ENCODE data around the gene ODAD3. TPM values are rescaled to one million over a fixed set of nuclear protein-coding genes. Genes with fewer than 3 reads are reported as not detected.

ODAD3 gene
- total and polyA plus RNA-seq, 2 of the 13 experiments (the other 11 are each of a cell fraction or from before 2014, with no cell fraction given): 0.04 to 0.08 TPM

- peak; percentile 87; the same call in 1 of the 2 replicates for TF ChIP-seq MYC (CRISPR knock-in tag; IDR thresholded peaks at IDR 0.05; ENCODE audit: borderline replicate concordance)
- no peak for TF ChIP-seq HNF4A (CRISPR knock-in tag; IDR thresholded peaks at IDR 0.05)
- TF ChIP-seq TRAFD1 (CRISPR knock-in tag; IDR thresholded peaks at IDR 0.05; ENCODE audit: borderline replicate concordance): peak; percentile 82; the same call in 1 of the 2 replicates
- TF ChIP-seq, protein P1, sequence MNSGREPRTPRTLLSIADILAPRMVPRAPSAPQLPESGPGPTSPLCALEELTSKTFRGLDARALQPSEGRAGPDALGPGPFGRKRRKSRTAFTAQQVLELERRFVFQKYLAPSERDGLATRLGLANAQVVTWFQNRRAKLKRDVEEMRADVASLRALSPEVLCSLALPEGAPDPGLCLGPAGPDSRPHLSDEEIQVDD (CRISPR knock-in tag; IDR thresholded peaks at IDR 0.05; ENCODE audit: borderline replicate concordance): peak; percentile 84; the same call in 1 of the 2 replicates
- TF ChIP-seq ZNF616 (CRISPR knock-in tag; IDR thresholded peaks at IDR 0.05; ENCODE audit: low read depth): no peak
- 0 out of 2 replicates have a peak, but pooled peaks have one; percentile 31 for TF ChIP-seq TOPORS (CRISPR knock-in tag; IDR thresholded peaks at IDR 0.05)
- TF ChIP-seq HNRNPL (IDR thresholded peaks at IDR 0.05; ENCODE audit: low read depth, low read length): 0 out of 2 replicates have a peak, but pooled peaks have one; percentile 44
- 0 out of 2 replicates have a peak, but pooled peaks have one; percentile 29 for TF ChIP-seq ARID5B (CRISPR knock-in tag; IDR thresholded peaks at IDR 0.05)
- peak; percentile 69; the same call in 1 of the 2 replicates for TF ChIP-seq ZSCAN31 (CRISPR knock-in tag; IDR thresholded peaks at IDR 0.05; ENCODE audit: low read depth)
- 0 out of 2 replicates have a peak, but pooled peaks have one; percentile 37 for TF ChIP-seq ZFYVE20 (CRISPR knock-in tag; IDR thresholded peaks at IDR 0.05; ENCODE audit: borderline replicate concordance, low read depth)
- TF ChIP-seq ZNF20 (CRISPR knock-in tag; IDR thresholded peaks at IDR 0.05): no peak
- TF ChIP-seq SP2 (CRISPR knock-in tag; IDR thresholded peaks at IDR 0.05): peak; percentile 96
- TF ChIP-seq TCF12 (IDR thresholded peaks at IDR 0.05): no peak
- TF ChIP-seq TCF12 (CRISPR knock-in tag; IDR thresholded peaks at IDR 0.05): no peak
- peak; percentile 75; the same call in 1 of the 2 replicates for TF ChIP-seq BORCS8-MEF2B (CRISPR knock-in tag; IDR thresholded peaks at IDR 0.05)
- no peak for TF ChIP-seq ZNF572 (CRISPR knock-in tag; IDR thresholded peaks at IDR 0.05)
- peak; percentile 88; the same call in 1 of the 2 replicates for TF ChIP-seq ZNF598 (CRISPR knock-in tag; IDR thresholded peaks at IDR 0.05; ENCODE audit: borderline replicate concordance)
- TF ChIP-seq ZSCAN5A (CRISPR knock-in tag; IDR thresholded peaks at IDR 0.05; ENCODE audit: borderline replicate concordance): no peak
- peak; percentile 37; the same call in 1 of the 2 replicates for TF ChIP-seq AHR (CRISPR knock-in tag; IDR thresholded peaks at IDR 0.05)
- peak; percentile 85 for TF ChIP-seq NFYB (CRISPR knock-in tag; IDR thresholded peaks at IDR 0.05)
- TF ChIP-seq ZNF678 (CRISPR knock-in tag; IDR thresholded peaks at IDR 0.05): no peak
- peak; percentile 33; the same call in 1 of the 2 replicates for TF ChIP-seq IRF2 (CRISPR knock-in tag; IDR thresholded peaks at IDR 0.05)
These were observed 60.3 kb downstream of the ODAD3 start, which contains the start of gene SWSAP1 (continued) for GRCh38 chr19:11374433-11375142.
